ENCODE measurements around the gene SPRN.
"Not testable (repeated sequence)": the region's sequence is repeated elsewhere in the genome, so short reads cannot be mapped to it uniquely, and the experiment has no call there.

SPRN gene

DNA sequence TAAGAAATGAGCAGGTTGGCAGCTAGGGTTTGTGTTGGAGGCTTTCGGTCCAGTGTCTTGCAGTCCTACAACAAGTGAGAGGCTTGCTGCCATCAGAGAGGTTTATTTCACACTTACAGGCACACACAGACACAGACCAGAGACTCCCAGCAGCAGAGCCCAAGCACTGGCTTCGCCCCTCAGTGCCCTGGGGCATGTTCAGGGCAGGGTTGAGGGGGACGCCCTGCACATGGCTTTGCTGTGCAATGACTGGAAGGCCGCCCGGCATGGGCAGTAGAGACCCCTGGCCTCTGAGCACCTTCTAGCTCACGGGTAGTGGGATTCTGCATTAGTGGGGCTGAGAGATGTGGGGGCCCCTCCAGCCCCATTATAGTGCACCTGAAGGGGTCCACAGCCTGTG is 3.8 kb downstream of the SPRN start:
- TF ChIP-seq, protein P1, sequence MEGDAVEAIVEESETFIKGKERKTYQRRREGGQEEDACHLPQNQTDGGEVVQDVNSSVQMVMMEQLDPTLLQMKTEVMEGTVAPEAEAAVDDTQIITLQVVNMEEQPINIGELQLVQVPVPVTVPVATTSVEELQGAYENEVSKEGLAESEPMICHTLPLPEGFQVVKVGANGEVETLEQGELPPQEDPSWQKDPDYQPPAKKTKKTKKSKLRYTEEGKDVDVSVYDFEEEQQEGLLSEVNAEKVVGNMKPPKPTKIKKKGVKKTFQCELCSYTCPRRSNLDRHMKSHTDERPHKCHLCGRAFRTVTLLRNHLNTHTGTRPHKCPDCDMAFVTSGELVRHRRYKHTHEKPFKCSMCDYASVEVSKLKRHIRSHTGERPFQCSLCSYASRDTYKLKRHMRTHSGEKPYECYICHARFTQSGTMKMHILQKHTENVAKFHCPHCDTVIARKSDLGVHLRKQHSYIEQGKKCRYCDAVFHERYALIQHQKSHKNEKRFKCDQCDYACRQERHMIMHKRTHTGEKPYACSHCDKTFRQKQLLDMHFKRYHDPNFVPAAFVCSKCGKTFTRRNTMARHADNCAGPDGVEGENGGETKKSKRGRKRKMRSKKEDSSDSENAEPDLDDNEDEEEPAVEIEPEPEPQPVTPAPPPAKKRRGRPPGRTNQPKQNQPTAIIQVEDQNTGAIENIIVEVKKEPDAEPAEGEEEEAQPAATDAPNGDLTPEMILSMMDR (IDR thresholded peaks at IDR 0.05; ENCODE audit: control insufficient read depth, insufficient read depth, low read depth, low read length, missing control alignments) = no peak
- H3K4me3 ChIP-seq (ENCODE audit: control insufficient read depth, low read depth, low read length) = no peak overlapping the region
- no peak for DNase-seq (ENCODE audit: low read depth)

DNA sequence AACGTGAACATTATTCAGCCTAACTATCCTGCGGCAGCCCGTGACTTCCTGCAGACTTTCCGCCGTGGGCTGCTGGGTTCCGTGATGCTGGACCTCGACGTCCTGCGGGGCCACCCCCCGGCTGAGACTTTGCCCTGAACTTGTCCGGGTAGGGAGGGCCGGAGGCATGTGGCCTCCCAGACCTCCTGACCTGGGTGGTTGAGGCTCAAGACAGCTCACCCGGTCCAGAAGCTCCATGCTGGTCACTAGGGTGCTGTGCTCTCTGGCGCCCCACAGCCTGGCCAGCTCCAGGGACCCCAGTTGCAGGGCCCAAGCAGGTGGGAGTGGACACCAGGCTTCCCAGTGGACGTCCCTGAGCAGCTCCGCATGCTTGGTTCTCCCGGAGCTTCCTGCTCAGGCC is 4.4 kb downstream of the SPRN start:
- TF ChIP-seq, protein P1 (IDR thresholded peaks at IDR 0.05; ENCODE audit: control insufficient read depth, insufficient read depth, low read depth, low read length, missing control alignments) = no peak
- no peak overlapping the region for H3K4me3 ChIP-seq (ENCODE audit: control insufficient read depth, low read depth, low read length)
- no peak for DNase-seq (ENCODE audit: low read depth)

DNA sequence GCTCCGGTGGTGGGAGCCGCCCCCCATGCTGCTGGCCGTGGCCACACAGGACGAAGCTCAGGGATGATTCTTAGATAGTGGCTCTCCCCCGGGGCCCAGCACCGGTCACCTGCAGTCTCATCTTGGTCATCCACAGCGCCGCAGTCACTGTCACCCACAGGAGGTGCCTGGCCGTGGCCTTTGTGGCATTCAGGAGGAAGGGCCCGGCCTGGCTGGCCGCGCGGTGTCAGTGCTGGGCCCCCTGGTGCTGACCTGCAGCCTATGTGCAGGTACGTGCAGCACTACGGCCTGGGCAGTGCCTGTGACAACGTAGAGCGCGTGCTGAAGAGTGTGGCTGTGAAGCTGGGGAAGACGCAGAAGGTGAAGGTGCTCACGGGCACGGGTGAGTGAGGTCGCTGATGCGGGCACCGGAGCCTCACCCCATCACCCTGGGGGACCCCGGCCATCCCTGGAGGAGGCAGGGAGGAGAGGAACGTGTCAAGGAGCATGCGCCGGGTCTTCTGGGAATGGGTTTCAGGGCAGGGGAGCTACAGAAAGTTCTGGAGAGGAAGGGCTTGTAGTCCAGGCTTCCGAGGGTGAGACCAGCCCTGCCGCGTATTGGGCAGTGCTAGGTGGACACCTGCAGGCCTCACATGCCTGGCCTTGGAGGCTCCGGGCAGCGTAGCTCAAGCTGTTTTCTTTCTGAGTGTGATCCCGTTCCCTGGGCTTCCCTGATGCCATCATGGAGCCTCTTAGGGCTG is 5.0 kb downstream of the SPRN start:
- no peak overlapping the region for H3K4me3 ChIP-seq (ENCODE audit: control insufficient read depth, low read depth, low read length)
- DNase-seq (ENCODE audit: low read depth) = no peak
- TF ChIP-seq, protein P1 (IDR thresholded peaks at IDR 0.05; ENCODE audit: control insufficient read depth, insufficient read depth, low read depth, low read length, missing control alignments) = no peak

DNA sequence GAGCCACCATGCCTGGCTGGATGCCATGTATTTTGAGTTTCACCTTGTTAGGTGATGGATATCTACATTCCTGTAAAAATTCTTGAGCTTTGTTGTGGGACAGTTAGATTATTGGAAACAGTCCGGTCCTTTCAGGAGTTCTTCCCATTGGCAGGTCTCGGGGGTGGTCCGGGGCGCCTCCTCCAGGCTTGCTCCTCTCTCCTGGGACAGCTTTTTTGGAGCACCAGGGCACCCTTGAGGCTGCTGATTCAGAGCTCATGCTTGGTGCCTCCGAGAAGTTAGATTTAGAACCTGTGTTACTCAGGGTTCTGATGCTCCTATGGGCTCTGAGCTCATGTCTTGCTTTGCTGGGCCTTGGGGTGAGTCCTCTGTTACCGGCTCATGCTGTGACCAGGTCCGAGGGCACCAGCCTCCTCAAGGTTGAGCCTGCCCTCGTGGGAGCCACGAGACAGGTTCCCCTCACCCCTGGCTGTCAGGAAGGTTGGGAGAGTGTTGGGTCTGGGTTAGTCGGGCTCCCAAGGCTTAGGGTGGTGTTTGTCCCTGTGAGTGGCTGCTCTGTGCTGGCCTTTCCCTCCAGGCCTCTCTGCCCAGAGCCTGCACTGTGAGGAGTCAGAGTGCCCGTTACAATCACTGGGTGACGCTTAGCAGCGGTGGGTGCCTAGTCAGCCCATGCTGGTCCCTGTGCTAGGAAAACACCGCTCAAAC is 6.0 kb downstream of the SPRN start:
- TF ChIP-seq, protein P1 (IDR thresholded peaks at IDR 0.05; ENCODE audit: control insufficient read depth, insufficient read depth, low read depth, low read length, missing control alignments) = no peak
- no peak for DNase-seq (ENCODE audit: low read depth)
- H3K4me3 ChIP-seq (ENCODE audit: control insufficient read depth, low read depth, low read length) = no peak overlapping the region

DNA sequence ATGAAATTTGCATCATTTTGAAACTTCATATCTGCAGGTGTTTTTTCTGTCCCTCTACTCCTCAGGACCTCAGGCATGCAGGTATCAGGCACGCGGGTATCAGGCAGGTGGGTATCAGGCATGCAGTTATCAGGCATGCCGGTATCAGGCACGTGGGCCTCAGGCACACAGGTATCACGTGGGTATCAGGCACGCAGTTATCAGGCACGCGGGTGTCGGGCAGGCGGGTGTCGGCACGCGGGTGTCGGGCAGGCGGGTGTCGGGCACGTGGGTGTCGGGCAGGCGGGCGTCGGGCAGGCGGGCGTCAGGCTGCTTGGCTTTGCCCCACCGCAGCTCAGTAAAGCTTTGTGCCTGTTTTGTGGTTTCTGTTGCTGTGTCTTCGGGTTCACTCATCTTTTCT is 8.7 kb downstream of the SPRN start:
- DNase-seq (ENCODE audit: low read depth) = no peak
- no peak overlapping the region for H3K4me3 ChIP-seq (ENCODE audit: control insufficient read depth, low read depth, low read length)
- TF ChIP-seq, protein P1 (IDR thresholded peaks at IDR 0.05; ENCODE audit: control insufficient read depth, insufficient read depth, low read depth, low read length, missing control alignments) = no peak

DNA sequence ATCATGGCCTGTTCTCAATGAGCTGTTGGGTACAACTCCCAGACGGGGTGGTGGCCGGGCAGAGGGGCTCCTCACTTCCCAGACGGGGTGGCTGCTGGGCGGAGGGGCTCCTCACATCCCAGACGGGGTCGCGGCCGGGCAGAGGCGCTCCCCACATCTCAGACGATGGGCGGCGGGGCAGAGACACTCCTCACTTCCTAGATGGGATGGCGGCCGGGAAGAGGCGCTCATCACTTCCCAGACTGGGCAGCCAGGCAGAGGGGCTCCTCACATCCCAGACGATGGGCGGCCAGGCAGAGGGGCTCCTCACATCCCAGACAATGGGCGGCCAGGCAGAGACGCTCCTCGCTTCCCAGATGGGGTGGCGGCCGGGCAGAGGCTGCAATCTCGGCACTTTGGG is 10.0 kb downstream of the SPRN start:
- H3K4me3 ChIP-seq (ENCODE audit: control insufficient read depth, low read depth, low read length); DNase-seq (ENCODE audit: low read depth): not testable (repeated sequence)

DNA sequence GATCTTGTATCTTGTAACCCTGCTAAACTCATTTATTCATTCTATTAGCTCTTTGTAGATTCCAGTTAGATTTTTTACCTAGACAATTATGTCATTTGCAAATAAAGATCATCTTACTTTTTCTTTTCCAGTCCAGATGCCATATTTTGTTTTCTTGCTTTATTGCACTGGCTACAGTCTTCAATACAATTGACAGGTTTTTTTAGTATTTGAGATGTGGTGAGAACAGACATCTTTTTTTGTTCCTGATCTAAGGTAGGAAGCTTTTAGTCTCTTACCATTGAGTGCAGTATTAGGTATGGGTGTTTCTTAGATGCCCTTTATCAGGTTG is 12.1 kb downstream of the SPRN start:
- TF ChIP-seq, protein P1 (IDR thresholded peaks at IDR 0.05; ENCODE audit: control insufficient read depth, insufficient read depth, low read depth, low read length, missing control alignments) = no peak
- no peak for DNase-seq (ENCODE audit: low read depth)
- H3K4me3 ChIP-seq (ENCODE audit: control insufficient read depth, low read depth, low read length) = no peak overlapping the region

Measured in AG09309 (cell line).